WTC11 (cell line): ENCODE measurements around the gene MACROD2. TPM values are rescaled to one million over a fixed set of nuclear protein-coding genes. Genes with fewer than 3 reads are reported as not detected.
"Not testable (repeated sequence)": the region's sequence is repeated elsewhere in the genome, so short reads cannot be mapped to it uniquely, and the experiment has no call there.

ENCODE experiments used
- ATAC-seq: fragments of 200-7000 bp; cut with Tn5 transposase; 2 replicates; pipeline ENCODE4 v1.10.0; 2021; ENCODE audit warnings: mild to moderate bottlenecking, moderate library complexity
- CTCF ChIA-PET: fragments of 300-600 bp; sonication (Branson Sonifier 250); formaldehyde crosslinking; loops from one replicate; lab custom pipeline; 2021; ENCODE audit warnings: antibody characterized with exemption; lab: Charles Lee
- POLR2A ChIA-PET: fragments of 350-600 bp; sonication (Branson Sonifier 250); formaldehyde crosslinking; loops from one replicate; lab custom pipeline; 2021; ENCODE audit warnings: antibody characterized with exemption; lab: Charles Lee
- DNase-seq: peaks from one replicate; pipeline ENCODE4 v3.0.0; 2021; ENCODE audit warnings: low spot score
- H3K27ac Mint-ChIP-seq: 2 replicates; pipeline ENCODE4 v1.8.0; 2021; ENCODE audit warnings: mixed read lengths
- H3K27me3 Mint-ChIP-seq: 2 replicates; pipeline ENCODE4 v1.8.0; 2021; ENCODE audit warnings: low read depth, mild to moderate bottlenecking, moderate library complexity, mixed read lengths
- H3K36me3 Mint-ChIP-seq: 2 replicates; pipeline ENCODE4 v1.8.0; 2021; ENCODE audit warnings: mixed read lengths
- H3K4me1 Mint-ChIP-seq: 2 replicates; pipeline ENCODE4 v1.8.0; 2022; ENCODE audit warnings: mixed read lengths
- H3K4me3 Mint-ChIP-seq: 2 replicates; pipeline ENCODE4 v1.8.0; 2021; ENCODE audit warnings: mild to moderate bottlenecking, moderate library complexity, mixed read lengths
- H3K9me3 Mint-ChIP-seq: 2 replicates; pipeline ENCODE4 v1.8.0; 2021; ENCODE audit warnings: mixed read lengths
- ETV6 ChIP-seq: sonication (generic); formaldehyde crosslinking; IDR thresholded peaks from 2 replicates; pipeline ENCODE4 v1.8.1; 2022; ENCODE audit warnings: mild to moderate bottlenecking, missing genetic modification reagents
- FOXJ3 ChIP-seq: sonication (generic); formaldehyde crosslinking; IDR thresholded peaks from 2 replicates; pipeline ENCODE4 v1.9.0; 2021; ENCODE audit warnings: missing genetic modification reagents, mild to moderate bottlenecking, borderline replicate concordance
- GTF2I ChIP-seq: fragments of 250-450 bp; sonication (Bioruptor Pico); conservative IDR thresholded peaks from 2 replicates; pipeline ENCODE4 v1.4.0; 2021; ENCODE audit warnings: mild to moderate bottlenecking
- KAT7 ChIP-seq: sonication (generic); formaldehyde crosslinking; IDR thresholded peaks from 2 replicates; pipeline ENCODE4 v1.8.1; 2023; ENCODE audit warnings: missing genetic modification reagents, mild to moderate bottlenecking, borderline replicate concordance
- NFYB ChIP-seq: sonication (generic); formaldehyde crosslinking; conservative IDR thresholded peaks from 2 replicates; pipeline ENCODE4 v1.8.0; 2022; ENCODE audit warnings: low read depth, missing genetic modification reagents
- NR3C1 ChIP-seq: sonication (generic); formaldehyde crosslinking; conservative IDR thresholded peaks from 2 replicates; pipeline ENCODE4 v1.8.1; 2023; ENCODE audit warnings: low read depth, mild to moderate bottlenecking, missing genetic modification reagents
- PRRX2 ChIP-seq: fragments of 250-450 bp; sonication (Bioruptor Pico); IDR thresholded peaks from 2 replicates; pipeline ENCODE4 v1.8.0; 2021; ENCODE audit warnings: mild to moderate bottlenecking
- ZBTB21 ChIP-seq: sonication (generic); formaldehyde crosslinking; IDR thresholded peaks from 2 replicates; pipeline ENCODE4 v1.8.1; 2023; ENCODE audit warnings: mild to moderate bottlenecking, missing genetic modification reagents, borderline replicate concordance
- ZNF219 ChIP-seq: sonication (generic); formaldehyde crosslinking; IDR thresholded peaks from 2 replicates; pipeline ENCODE4 v1.8.0; 2023; ENCODE audit warnings: missing genetic modification reagents, mild to moderate bottlenecking, borderline replicate concordance
- ZNF423 ChIP-seq: fragments of 250-450 bp; sonication (Bioruptor Pico); IDR thresholded peaks from 2 replicates; pipeline ENCODE4 v2.1.2; 2022; ENCODE audit warnings: mild to moderate bottlenecking, moderate library complexity
- total RNA-seq: library from RNA; stranded (reverse); gene quantifications from 3 replicates; pipeline ENCODE4 v1.2.3, GENCODE V29; 2021
- TF ChIP-seq, protein P1 (sequence below): sonication (generic); formaldehyde crosslinking; IDR thresholded peaks from 2 replicates; pipeline ENCODE4 v1.8.0; 2022; ENCODE audit warnings: mild to moderate bottlenecking, missing genetic modification reagents
- TF ChIP-seq, protein P2 (sequence below): sonication (generic); formaldehyde crosslinking; IDR thresholded peaks from 2 replicates; pipeline ENCODE4 v1.8.1; 2023; ENCODE audit warnings: mild to moderate bottlenecking, missing genetic modification reagents, moderate library complexity
- TF ChIP-seq, protein P3 (sequence below): sonication (generic); formaldehyde crosslinking; IDR thresholded peaks from 2 replicates; pipeline ENCODE4 v1.8.0; 2023; ENCODE audit warnings: mild to moderate bottlenecking, missing genetic modification reagents
- TF ChIP-seq, protein P4 (sequence below): sonication (generic); formaldehyde crosslinking; IDR thresholded peaks from 2 replicates; pipeline ENCODE4 v1.8.1; 2023; ENCODE audit warnings: mild to moderate bottlenecking, missing genetic modification reagents
- TF ChIP-seq, protein P5 (sequence below): sonication (generic); formaldehyde crosslinking; IDR thresholded peaks from 2 replicates; pipeline ENCODE4 v1.8.0; 2022; ENCODE audit warnings: mild to moderate bottlenecking, missing genetic modification reagents
- TF ChIP-seq, protein P6 (sequence below): sonication (generic); formaldehyde crosslinking; IDR thresholded peaks from 2 replicates; pipeline ENCODE4 v1.8.0; 2022; ENCODE audit warnings: mild to moderate bottlenecking, missing genetic modification reagents
- TF ChIP-seq, protein P7 (sequence below): fragments of 250-450 bp; sonication (Bioruptor Pico); IDR thresholded peaks from 2 replicates; pipeline ENCODE4 v1.9.0; 2021; ENCODE audit warnings: moderate library complexity, mild to moderate bottlenecking, inconsistent platforms, borderline replicate concordance

Gene MACROD2
- total RNA-seq, 1 experiment from 2014 or later = 4.1 TPM

DNA sequence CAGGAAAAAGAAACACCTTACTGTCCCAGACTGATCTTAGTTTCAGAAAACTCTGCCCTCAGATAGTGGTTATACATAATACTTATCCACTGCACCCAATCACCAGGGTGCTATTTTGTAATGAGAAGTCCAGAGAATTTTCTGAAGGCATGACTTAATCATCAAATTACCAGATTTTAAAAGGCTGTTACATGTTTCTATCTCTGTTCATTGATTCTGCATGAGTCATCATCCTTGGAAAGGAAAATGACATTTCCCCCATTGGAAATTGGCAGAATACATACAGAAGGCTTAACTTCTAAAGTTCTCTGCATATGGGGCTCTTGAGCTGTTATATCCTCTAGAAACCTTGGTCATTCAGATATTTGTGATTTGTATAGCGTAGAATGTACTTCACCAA, 930.0 kb downstream of the MACROD2 start (continued):
- TF ChIP-seq, protein P1, sequence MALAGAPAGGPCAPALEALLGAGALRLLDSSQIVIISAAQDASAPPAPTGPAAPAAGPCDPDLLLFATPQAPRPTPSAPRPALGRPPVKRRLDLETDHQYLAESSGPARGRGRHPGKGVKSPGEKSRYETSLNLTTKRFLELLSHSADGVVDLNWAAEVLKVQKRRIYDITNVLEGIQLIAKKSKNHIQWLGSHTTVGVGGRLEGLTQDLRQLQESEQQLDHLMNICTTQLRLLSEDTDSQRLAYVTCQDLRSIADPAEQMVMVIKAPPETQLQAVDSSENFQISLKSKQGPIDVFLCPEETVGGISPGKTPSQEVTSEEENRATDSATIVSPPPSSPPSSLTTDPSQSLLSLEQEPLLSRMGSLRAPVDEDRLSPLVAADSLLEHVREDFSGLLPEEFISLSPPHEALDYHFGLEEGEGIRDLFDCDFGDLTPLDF (CRISPR knock-in tag) = no peak
- TF ChIP-seq, protein P2, sequence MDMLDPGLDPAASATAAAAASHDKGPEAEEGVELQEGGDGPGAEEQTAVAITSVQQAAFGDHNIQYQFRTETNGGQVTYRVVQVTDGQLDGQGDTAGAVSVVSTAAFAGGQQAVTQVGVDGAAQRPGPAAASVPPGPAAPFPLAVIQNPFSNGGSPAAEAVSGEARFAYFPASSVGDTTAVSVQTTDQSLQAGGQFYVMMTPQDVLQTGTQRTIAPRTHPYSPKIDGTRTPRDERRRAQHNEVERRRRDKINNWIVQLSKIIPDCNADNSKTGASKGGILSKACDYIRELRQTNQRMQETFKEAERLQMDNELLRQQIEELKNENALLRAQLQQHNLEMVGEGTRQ (CRISPR knock-in tag) = no peak
- TF ChIP-seq ZNF219 = no peak

DNA sequence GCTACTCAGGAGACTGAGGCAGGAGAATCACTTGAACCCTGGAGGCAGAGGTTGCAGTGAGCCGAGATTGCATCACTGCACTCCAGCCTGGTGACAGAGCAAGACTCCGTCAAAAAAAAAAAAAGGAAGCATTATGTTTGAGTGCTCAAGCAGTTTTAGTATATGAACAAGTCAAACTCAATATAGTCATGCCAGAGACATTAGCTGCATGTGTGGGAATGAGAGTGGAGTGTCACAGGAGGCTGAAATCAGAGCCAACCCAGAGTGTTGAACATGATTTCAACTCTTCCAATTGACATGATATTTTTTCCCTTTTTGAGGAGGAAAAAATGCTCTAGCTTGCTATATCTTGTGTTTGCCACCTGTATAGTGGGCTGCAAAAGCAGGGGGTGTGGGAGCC, 931.1 kb downstream of the MACROD2 start:
- ATAC-seq, H3K27ac Mint-ChIP-seq, DNase-seq, H3K4me3 Mint-ChIP-seq, H3K36me3 Mint-ChIP-seq, H3K9me3 Mint-ChIP-seq, CTCF ChIA-PET, H3K27me3 Mint-ChIP-seq: not testable (repeated sequence)
- peaks cover 15% of the 10 kb centered on the region for H3K4me1 Mint-ChIP-seq
- POLR2A ChIA-PET = interaction anchor here (1.0 kb wide), 1 partner anchor 12 kb away, joined by 3 read pairs; no protein-coding TSS in a partner anchor

DNA sequence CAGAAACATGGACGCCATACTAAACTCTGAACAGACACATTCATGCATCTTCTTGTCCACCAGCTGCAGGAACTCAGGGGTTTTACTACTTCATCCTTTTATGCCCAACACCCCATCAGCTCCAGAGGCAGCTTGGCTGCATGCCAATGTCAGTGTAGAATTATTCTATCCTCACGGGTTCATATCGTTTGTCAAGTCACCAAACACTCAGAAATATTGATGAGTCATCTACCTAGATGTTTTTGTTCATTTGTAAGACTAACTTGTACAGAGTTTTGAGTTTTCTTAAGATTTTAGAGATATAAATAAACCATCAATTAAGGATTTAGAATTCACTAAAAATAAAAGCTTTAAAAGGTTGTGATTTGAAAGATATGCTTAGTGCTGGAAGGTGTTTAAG, 932.8 kb downstream of the MACROD2 start:
- DNase-seq (no peak), ATAC-seq (no peak)
- Mint-ChIP-seq H3K4me1 (peaks cover 5% of the 10 kb centered on the region), H3K27me3 (no peaks in the 10 kb centered on the region), H3K4me3 (no peak overlapping the region), H3K9me3 (peaks cover 4% of the 10 kb centered on the region; the same call in 1 of the 2 replicates), H3K36me3 (no peaks in the 10 kb centered on the region), H3K27ac (no peak overlapping the region)
- POLR2A ChIA-PET = no interaction called here
- CTCF ChIA-PET = no interaction called here
- TF ChIP-seq PRRX2 (no peak), ZBTB21 (CRISPR knock-in tag) (no peak), ETV6 (CRISPR knock-in tag) (no peak), KAT7 (CRISPR knock-in tag) (no peak), NR3C1 (CRISPR knock-in tag) (no peak), NFYB (CRISPR knock-in tag) (no peak), GTF2I (CRISPR knock-in tag) (no peak), ZNF423 (no peak), FOXJ3 (CRISPR knock-in tag) (no peak)
- TF ChIP-seq, protein P3, sequence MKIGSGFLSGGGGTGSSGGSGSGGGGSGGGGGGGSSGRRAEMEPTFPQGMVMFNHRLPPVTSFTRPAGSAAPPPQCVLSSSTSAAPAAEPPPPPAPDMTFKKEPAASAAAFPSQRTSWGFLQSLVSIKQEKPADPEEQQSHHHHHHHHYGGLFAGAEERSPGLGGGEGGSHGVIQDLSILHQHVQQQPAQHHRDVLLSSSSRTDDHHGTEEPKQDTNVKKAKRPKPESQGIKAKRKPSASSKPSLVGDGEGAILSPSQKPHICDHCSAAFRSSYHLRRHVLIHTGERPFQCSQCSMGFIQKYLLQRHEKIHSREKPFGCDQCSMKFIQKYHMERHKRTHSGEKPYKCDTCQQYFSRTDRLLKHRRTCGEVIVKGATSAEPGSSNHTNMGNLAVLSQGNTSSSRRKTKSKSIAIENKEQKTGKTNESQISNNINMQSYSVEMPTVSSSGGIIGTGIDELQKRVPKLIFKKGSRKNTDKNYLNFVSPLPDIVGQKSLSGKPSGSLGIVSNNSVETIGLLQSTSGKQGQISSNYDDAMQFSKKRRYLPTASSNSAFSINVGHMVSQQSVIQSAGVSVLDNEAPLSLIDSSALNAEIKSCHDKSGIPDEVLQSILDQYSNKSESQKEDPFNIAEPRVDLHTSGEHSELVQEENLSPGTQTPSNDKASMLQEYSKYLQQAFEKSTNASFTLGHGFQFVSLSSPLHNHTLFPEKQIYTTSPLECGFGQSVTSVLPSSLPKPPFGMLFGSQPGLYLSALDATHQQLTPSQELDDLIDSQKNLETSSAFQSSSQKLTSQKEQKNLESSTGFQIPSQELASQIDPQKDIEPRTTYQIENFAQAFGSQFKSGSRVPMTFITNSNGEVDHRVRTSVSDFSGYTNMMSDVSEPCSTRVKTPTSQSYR (CRISPR knock-in tag) = no peak
- TF ChIP-seq, protein P4, sequence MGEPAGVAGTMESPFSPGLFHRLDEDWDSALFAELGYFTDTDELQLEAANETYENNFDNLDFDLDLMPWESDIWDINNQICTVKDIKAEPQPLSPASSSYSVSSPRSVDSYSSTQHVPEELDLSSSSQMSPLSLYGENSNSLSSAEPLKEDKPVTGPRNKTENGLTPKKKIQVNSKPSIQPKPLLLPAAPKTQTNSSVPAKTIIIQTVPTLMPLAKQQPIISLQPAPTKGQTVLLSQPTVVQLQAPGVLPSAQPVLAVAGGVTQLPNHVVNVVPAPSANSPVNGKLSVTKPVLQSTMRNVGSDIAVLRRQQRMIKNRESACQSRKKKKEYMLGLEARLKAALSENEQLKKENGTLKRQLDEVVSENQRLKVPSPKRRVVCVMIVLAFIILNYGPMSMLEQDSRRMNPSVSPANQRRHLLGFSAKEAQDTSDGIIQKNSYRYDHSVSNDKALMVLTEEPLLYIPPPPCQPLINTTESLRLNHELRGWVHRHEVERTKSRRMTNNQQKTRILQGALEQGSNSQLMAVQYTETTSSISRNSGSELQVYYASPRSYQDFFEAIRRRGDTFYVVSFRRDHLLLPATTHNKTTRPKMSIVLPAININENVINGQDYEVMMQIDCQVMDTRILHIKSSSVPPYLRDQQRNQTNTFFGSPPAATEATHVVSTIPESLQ (CRISPR knock-in tag) = no peak
- TF ChIP-seq, protein P5, sequence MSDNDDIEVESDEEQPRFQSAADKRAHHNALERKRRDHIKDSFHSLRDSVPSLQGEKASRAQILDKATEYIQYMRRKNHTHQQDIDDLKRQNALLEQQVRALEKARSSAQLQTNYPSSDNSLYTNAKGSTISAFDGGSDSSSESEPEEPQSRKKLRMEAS = no peak
- TF ChIP-seq, protein P6, sequence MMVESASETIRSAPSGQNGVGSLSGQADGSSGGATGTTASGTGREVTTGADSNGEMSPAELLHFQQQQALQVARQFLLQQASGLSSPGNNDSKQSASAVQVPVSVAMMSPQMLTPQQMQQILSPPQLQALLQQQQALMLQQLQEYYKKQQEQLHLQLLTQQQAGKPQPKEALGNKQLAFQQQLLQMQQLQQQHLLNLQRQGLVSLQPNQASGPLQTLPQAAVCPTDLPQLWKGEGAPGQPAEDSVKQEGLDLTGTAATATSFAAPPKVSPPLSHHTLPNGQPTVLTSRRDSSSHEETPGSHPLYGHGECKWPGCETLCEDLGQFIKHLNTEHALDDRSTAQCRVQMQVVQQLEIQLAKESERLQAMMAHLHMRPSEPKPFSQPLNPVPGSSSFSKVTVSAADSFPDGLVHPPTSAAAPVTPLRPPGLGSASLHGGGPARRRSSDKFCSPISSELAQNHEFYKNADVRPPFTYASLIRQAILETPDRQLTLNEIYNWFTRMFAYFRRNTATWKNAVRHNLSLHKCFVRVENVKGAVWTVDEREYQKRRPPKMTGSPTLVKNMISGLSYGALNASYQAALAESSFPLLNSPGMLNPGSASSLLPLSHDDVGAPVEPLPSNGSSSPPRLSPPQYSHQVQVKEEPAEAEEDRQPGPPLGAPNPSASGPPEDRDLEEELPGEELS (CRISPR knock-in tag) = no peak
- TF ChIP-seq, protein P7, sequence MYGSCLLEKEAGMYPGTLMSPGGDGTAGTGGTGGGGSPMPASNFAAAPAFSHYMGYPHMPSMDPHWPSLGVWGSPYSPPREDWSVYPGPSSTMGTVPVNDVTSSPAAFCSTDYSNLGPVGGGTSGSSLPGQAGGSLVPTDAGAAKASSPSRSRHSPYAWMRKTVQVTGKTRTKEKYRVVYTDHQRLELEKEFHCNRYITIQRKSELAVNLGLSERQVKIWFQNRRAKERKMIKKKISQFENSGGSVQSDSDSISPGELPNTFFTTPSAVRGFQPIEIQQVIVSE = no peak
